Measurements from ENCODE around the gene TDRD7. TPM values are rescaled to one million over a fixed set of nuclear protein-coding genes. Genes with fewer than 3 reads are reported as not detected.

The TDRD7 gene
- total RNA-seq, 4 donors from 2014 or later = 8.5 to 16.5 (median 13.3) TPM

DNA sequence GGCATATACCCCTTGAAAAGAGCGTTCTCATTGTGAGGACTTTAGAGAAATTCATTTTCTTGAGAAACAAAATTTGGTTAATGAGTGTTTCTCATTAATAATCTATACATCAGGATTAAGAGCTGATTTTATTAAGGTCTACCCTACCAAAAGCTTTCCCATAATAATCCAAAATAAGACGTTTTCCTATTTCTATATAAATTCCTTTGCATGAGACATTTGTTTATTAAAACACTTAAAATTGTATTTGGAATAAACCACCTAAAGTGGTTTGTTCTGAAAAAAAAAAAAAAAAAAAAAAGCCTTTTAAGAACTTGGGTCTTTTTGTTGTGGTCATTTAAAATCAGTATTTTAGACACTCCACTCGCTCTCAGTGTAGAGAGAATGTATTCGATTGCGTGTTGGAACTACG, 88.9 kb downstream of the TDRD7 start:
- no peak for TF ChIP-seq CTCF (IDR thresholded peaks at IDR 0.05; ENCODE audit: low read depth)

- no peak for TF ChIP-seq CTCF (IDR thresholded peaks at IDR 0.05; ENCODE audit: low read depth)
Measured at GRCh38 chr9:97501177-97501971, 89.5 kb downstream of the TDRD7 start, which contains the start of gene TMOD1. TSS of gene TMOD1 (plus strand) at chr9:97501666. CDS start at chr9:97524189, 22,523 bp downstream.

GRCh38 chr9:97501972-97502221, 90.0 kb downstream of the TDRD7 start:
- TF ChIP-seq CTCF (IDR thresholded peaks at IDR 0.05; ENCODE audit: low read depth) = no peak

DNA sequence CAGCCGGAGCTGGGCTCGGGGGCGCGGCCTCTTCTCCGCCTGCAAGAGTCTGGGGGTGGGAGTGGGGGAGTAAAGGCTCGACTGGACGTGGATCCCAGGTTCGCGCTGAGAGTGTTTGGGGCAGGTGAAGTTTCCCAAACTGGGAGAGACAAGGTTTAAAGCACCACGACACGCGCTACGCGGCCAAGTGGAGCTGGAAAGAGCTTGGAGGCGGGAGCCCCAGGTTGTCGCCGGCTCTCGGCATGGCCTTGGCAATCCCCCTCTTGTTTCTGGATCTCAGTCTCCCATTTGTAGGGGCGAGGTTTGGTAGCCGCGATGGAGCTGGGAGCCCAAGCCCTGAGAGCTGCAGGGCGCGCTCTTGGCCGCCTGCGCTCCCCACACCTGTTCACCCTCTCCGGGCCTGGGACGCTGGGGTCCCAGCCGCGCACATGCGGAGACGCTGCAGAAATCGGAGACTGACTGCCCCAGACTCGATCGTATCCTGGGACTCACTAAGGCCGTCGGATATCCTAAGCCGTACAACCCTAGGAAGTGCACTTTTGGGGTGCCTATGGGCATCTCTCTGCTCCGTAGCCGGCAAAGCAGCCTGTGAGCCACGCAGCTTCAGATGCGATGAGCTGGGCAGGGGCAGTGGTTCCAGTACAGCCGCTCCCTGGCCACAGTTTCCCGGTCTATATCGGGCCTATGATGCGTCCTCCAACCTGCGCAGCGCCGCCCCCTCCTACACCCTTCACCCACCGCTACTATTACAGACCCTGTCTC, 90.5 kb downstream of the TDRD7 start:
- no peak for TF ChIP-seq CTCF (IDR thresholded peaks at IDR 0.05; ENCODE audit: low read depth)

DNA sequence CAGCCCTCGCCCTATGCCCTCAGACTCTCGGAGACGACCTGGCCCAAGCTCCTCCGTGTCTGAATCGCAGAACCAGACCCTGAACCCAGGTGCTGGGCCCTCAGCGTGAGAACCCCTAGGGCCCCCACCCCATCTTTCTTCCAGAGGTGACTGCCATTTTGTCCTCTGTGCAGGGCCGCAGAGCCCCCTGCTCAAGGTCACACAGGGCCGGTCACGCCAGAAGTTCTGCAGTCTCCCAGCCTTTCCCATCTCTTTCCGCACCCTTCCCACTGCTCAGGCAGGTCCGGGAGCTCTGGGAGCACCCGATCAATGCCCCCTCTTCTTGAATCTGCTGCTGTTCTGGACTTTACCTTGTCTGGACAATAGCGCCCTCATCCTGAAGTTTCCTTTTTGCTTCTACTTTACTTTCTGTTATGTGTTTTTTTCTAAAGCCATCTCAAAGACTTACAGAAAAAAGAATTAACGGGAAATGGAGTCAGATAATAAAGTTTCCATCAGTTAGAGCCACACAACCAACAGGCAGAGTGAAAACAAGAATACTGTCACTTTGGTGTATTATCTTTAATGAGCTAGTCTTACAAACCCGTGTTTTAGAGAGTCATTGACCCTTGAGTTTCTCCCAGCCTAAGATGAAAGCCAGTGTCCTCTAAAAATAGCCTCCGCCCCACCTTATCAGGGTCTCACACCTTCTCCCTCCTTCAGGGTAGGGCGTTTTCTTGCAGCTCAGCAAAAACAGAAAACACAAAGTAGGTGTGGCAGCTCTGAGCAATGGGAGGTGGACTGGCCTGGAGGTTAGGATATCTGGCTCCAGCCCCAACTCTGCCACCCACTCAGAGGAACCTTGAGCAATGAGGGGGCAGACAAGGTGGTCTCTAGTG, 91.3 kb downstream of the TDRD7 start:
- no peak for TF ChIP-seq CTCF (IDR thresholded peaks at IDR 0.05; ENCODE audit: low read depth)

DNA sequence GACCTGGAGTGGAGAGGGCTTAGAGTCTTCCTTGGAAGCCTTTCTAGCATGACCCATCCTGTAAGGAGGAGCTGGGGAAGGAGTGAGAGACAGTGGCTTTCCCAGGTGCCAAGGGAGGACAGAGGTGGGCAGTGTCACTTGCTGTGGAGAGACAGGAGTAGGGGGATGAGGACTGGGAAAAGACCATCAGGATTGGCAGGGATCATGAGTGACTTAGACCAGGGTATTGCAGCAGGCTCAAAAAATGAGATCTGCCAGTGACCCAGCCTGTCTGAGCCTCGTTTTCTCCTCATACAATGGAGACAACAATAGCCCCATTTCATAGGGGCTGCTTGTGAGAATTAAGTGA, 91.9 kb downstream of the TDRD7 start:
- TF ChIP-seq CTCF (IDR thresholded peaks at IDR 0.05; ENCODE audit: low read depth) = no peak

Measured in subcutaneous adipose tissue (tissue), 4 donors.